GM10847 (cell line): ENCODE data around the gene REXO1.

Source experiments
- POLR2A ChIP-seq: IDR thresholded peaks from 2 replicates; pipeline ENCODE4 v1.6.1; 2011; ENCODE audit not compliant: insufficient read length; ENCODE audit errors: extremely low read depth

REXO1 gene

GRCh38 chr19:1806184-1807029 lies 41.9 kb downstream of the REXO1 start:
- no peak for TF ChIP-seq POLR2A

GRCh38 chr19:1805401-1806183 lies 42.7 kb downstream of the REXO1 start:
- no peak for TF ChIP-seq POLR2A

GRCh38 chr19:1804858-1805257 lies 43.4 kb downstream of the REXO1 start:
- no peak for TF ChIP-seq POLR2A

- no peak for TF ChIP-seq POLR2A
These were observed 48.5 kb downstream of the REXO1 start for GRCh38 chr19:1799695-1800342.

- no peak for TF ChIP-seq POLR2A
These were observed 51.7 kb downstream of the REXO1 start for GRCh38 chr19:1796395-1797142.

- TF ChIP-seq POLR2A, result no peak
These were observed 53.7 kb downstream of the REXO1 start for GRCh38 chr19:1794424-1795172.

- no peak for TF ChIP-seq POLR2A
These were observed 56.4 kb downstream of the REXO1 start for GRCh38 chr19:1791879-1792278.

GRCh38 chr19:1790054-1790792 lies 58.1 kb downstream of the REXO1 start:
- no peak for TF ChIP-seq POLR2A

GRCh38 chr19:1789261-1790041 lies 58.8 kb downstream of the REXO1 start:
- TF ChIP-seq POLR2A, result no peak

- TF ChIP-seq POLR2A, result no peak
These were observed 61.2 kb downstream of the REXO1 start for GRCh38 chr19:1787116-1787515.

- no peak for TF ChIP-seq POLR2A
These were observed 61.6 kb downstream of the REXO1 start for GRCh38 chr19:1786668-1787067.

GRCh38 chr19:1785310-1785709 lies 63.0 kb downstream of the REXO1 start:
- no peak for TF ChIP-seq POLR2A

GRCh38 chr19:1783874-1784273 lies 64.4 kb downstream of the REXO1 start:
- TF ChIP-seq POLR2A, result no peak
